ENCODE measurements around the gene TDRD3. TPM values are rescaled to one million over a fixed set of nuclear protein-coding genes. Genes with fewer than 3 reads are reported as not detected.

The TDRD3 gene
- total RNA-seq, 1 experiment from 2014 or later, result 10.8 TPM

- Histone ChIP-seq H3K4me1 (ENCODE audit: control insufficient read depth, insufficient read depth, low read length) (no peaks in the 10 kb centered on the region), H3K4me3 (ENCODE audit: low read depth in 2 of 2, low read length in 2 of 2) (no peak overlapping the region), H3K27ac (ENCODE audit: low read length) (no peak overlapping the region), H3K27me3 (ENCODE audit: control insufficient read depth, insufficient read depth, low read length) (no peaks in the 10 kb centered on the region), H3K9me3 (ENCODE audit: control insufficient read depth, insufficient read depth, low read depth, low read length) (no peaks in the 10 kb centered on the region), H3K36me3 (ENCODE audit: control insufficient read depth, insufficient read depth, low read length) (no peaks in the 10 kb centered on the region)
- in situ Hi-C loops (cut with HindIII; ENCODE audit: low pct_unique_long_range_greater_than_20kb, low sequenced_read_pairs), result no loop called here
- no TSS peak for BruUV-seq (replicated peaks)
- CTCF ChIA-PET, result no interaction called here
- POLR2A ChIA-PET, result no interaction called here
- DNase-seq (ENCODE audit: low read depth, low spot score) (no peak), ATAC-seq (no peak)
- TF ChIP-seq SIN3A (IDR thresholded peaks at IDR 0.05; ENCODE audit: borderline replicate concordance, insufficient read depth, low read depth, low read length), result no peak
- no peak for TF ChIP-seq REST (IDR thresholded peaks at IDR 0.05; ENCODE audit: insufficient read depth in 1 of 2, low read depth in 2 of 2, low read length in 1 of 2)
- no peak for TF ChIP-seq TCF7L2 (IDR thresholded peaks at IDR 0.05; ENCODE audit: low read depth, low read length)
- TF ChIP-seq CTCF (IDR thresholded peaks at IDR 0.05), result no peak
- no peak for TF ChIP-seq POLR2AphosphoS5 (IDR thresholded peaks at IDR 0.05; ENCODE audit: low read depth, low read length)
- intact Hi-C loops (cut with micrococcal nuclease; ENCODE audit: unreplicated experiment), result no loop called here
These were observed 177.7 kb downstream of the TDRD3 start for GRCh38 chr13:60574735-60575134.

GRCh38 chr13:60575142-60575541, 178.1 kb downstream of the TDRD3 start:
- no peaks in the 10 kb centered on the region for H3K4me1 ChIP-seq (ENCODE audit: control insufficient read depth, insufficient read depth, low read length)
- no peak overlapping the region for H3K4me3 ChIP-seq (ENCODE audit: low read depth in 2 of 2, low read length in 2 of 2)
- H3K36me3 ChIP-seq (ENCODE audit: control insufficient read depth, insufficient read depth, low read length), result no peaks in the 10 kb centered on the region
- POLR2A ChIA-PET, result no interaction called here
- no peaks in the 10 kb centered on the region for H3K9me3 ChIP-seq (ENCODE audit: control insufficient read depth, insufficient read depth, low read depth, low read length)
- H3K27me3 ChIP-seq (ENCODE audit: control insufficient read depth, insufficient read depth, low read length), result no peaks in the 10 kb centered on the region
- no peak for TF ChIP-seq TCF7L2 (IDR thresholded peaks at IDR 0.05; ENCODE audit: low read depth, low read length)
- no peak for TF ChIP-seq CTCF (IDR thresholded peaks at IDR 0.05)
- no peak for TF ChIP-seq REST (IDR thresholded peaks at IDR 0.05; ENCODE audit: insufficient read depth in 1 of 2, low read depth in 2 of 2, low read length in 1 of 2)
- TF ChIP-seq SIN3A (IDR thresholded peaks at IDR 0.05; ENCODE audit: borderline replicate concordance, insufficient read depth, low read depth, low read length), result no peak
- no peak for TF ChIP-seq POLR2AphosphoS5 (IDR thresholded peaks at IDR 0.05; ENCODE audit: low read depth, low read length)
- ATAC-seq (no peak), DNase-seq (ENCODE audit: low read depth, low spot score) (no peak)
- CTCF ChIA-PET, result no interaction called here
- BruUV-seq (replicated peaks), result no TSS peak
- H3K27ac ChIP-seq (ENCODE audit: low read length), result no peak overlapping the region
- in situ Hi-C loops (cut with HindIII; ENCODE audit: low pct_unique_long_range_greater_than_20kb, low sequenced_read_pairs), result no loop called here
- intact Hi-C loops (cut with micrococcal nuclease; ENCODE audit: unreplicated experiment), result no loop called here

All from Panc1 (cell line).